K562 (cell line): ENCODE data around the gene LMBR1. TPM values are rescaled to one million over a fixed set of nuclear protein-coding genes. Genes with fewer than 3 reads are reported as not detected.
A peak's percentile ranks its signal among the peaks of the same experiment; 100 is the strongest.

Experiments
- ATAC-seq: fragments of 200-7000 bp; cut with Tn5 transposase; 3 replicates; pipeline ENCODE4 v1.9.1; 2020; ENCODE audit warnings: moderate library complexity
- BruUV-seq: library from RNA; stranded (reverse); fragments of 400-500 nt; replicated peaks from 2 replicates; lab custom pipeline; 2021; lab: Mats Ljungman, UMichigan
- CTCF ChIA-PET: fragments of 300-600 bp; formaldehyde crosslinking; extraction: SDS; loops from one replicate; lab custom pipeline; 2021; ENCODE audit warnings: low intra/inter-chr PET ratio; lab: Yijun Ruan, JAX
- POLR2A ChIA-PET: fragments of 300-600, 350-650 bp; sonication (Branson Sonifier 250); formaldehyde crosslinking; extraction: SDS; loops from one replicate; lab custom pipeline; 2021; ENCODE audit warnings: antibody characterized with exemption, inconsistent platforms; lab: Yijun Ruan, JAX
- DNase-seq, 4 experiments: peaks; one replicate each; pipeline versions ENCODE4 v3.0.0 to v3.0.0-alpha.2; 2011 to 2018; ENCODE audit warnings: low spot score in 3 of 4, mixed read lengths in 3 of 4; ENCODE audit errors: extremely low read depth in 1 of 4
- FAIRE-seq: peaks from 2 replicates; lab custom pipeline; 2011; peaks lifted over from hg19 to GRCh38; lab: Jason Lieb, UNC
- H2AFZ ChIP-seq: 2 replicates; pipeline ENCODE4 v1.6.0; 2011; ENCODE audit warnings: low read depth, low read length, control low read depth, inconsistent platforms
- H3K27ac ChIP-seq: fragments of 200-600 bp; 3 replicates; pipeline ENCODE4 v1.8.0; 2011; ENCODE audit warnings: low read depth, mild to moderate bottlenecking, control low read depth, inconsistent platforms, low read length, moderate library complexity, mixed read lengths; ENCODE audit errors: extremely low read depth
- H3K27me3 ChIP-seq, 2 experiments: fragments of 300-600 bp in 1 of 2; 2 replicates in 1 of 2; 3 replicates in 1 of 2; pipeline versions ENCODE4 v1.6.0 to v1.8.0; 2011; ENCODE audit warnings: inconsistent platforms in 2 of 2, low read length in 2 of 2, mild to moderate bottlenecking in 1 of 2, mixed read lengths in 1 of 2, moderate library complexity in 1 of 2; ENCODE audit not compliant: control insufficient read depth in 2 of 2, insufficient read depth in 2 of 2
- H3K36me3 ChIP-seq: fragments of 300-600 bp; 3 replicates; pipeline ENCODE4 v1.8.0; 2011; ENCODE audit warnings: mild to moderate bottlenecking, low read length, inconsistent platforms; ENCODE audit not compliant: control insufficient read depth, insufficient read depth
- H3K4me1 ChIP-seq, 2 experiments: fragments of 200-600 bp in 1 of 2; replicated peaks in 1 of 2; 2 replicates in 1 of 2; 3 replicates in 1 of 2; pipeline versions ENCODE4 v1.5.1 to v1.8.0; 2011; ENCODE audit warnings: inconsistent platforms in 2 of 2, low read length in 2 of 2, mild to moderate bottlenecking in 1 of 2, mixed read lengths in 1 of 2, moderate library complexity in 1 of 2; ENCODE audit not compliant: control insufficient read depth in 2 of 2, insufficient read depth in 2 of 2
- H3K4me2 ChIP-seq: 2 replicates; pipeline ENCODE4 v1.6.1; 2011; ENCODE audit warnings: low read length, control low read depth, inconsistent platforms, mixed read lengths; ENCODE audit not compliant: insufficient read depth
- H3K4me3 ChIP-seq: fragments of 200-600 bp; sonication (generic), shearing (Covaris generic); 2 replicates; pipeline ENCODE4 v1.5.1; 2016; ENCODE audit warnings: control low read depth, inconsistent platforms
- H3K79me2 ChIP-seq: fragments of 200-600 bp; 3 replicates; pipeline ENCODE4 v1.8.0; 2011; ENCODE audit warnings: low read length, inconsistent platforms; ENCODE audit not compliant: control insufficient read depth, insufficient read depth
- H3K9ac ChIP-seq, 2 experiments: 2 replicates each; pipeline versions ENCODE4 v1.6.0 to v1.6.1; 2011; ENCODE audit warnings: low read depth in 2 of 2, low read length in 2 of 2, control low read depth in 1 of 2, inconsistent platforms in 1 of 2, mild to moderate bottlenecking in 1 of 2, mixed read lengths in 1 of 2; ENCODE audit not compliant: insufficient read depth in 1 of 2
- H3K9me1 ChIP-seq: one replicate; pipeline ENCODE4 v1.6.0; 2011; ENCODE audit warnings: inconsistent platforms, mild to moderate bottlenecking, low read length, moderate library complexity; ENCODE audit not compliant: control insufficient read depth, insufficient read depth
- H3K9me3 ChIP-seq: replicated peaks from 2 replicates; pipeline ENCODE4 v1.5.1; 2011; ENCODE audit warnings: low read depth, low read length, inconsistent platforms; ENCODE audit not compliant: control insufficient read depth, insufficient read depth
- H4K20me1 ChIP-seq: replicated peaks from 2 replicates; pipeline ENCODE4 v1.6.1; 2011; ENCODE audit warnings: low read length, inconsistent platforms, mixed read lengths; ENCODE audit not compliant: control insufficient read depth, insufficient read depth
- AFF1 ChIP-seq, 2 experiments: fragments of 450-650 bp; IDR thresholded peaks; 2 replicates each; pipeline ENCODE4 v1.6.1; 2018; ENCODE audit warnings: mild to moderate bottlenecking in 2 of 2, low read depth in 1 of 2; ENCODE audit not compliant: partially characterized antibody in 2 of 2
- CHD4 ChIP-seq: fragments of 200-600 bp; sonication (generic); IDR thresholded peaks from 3 replicates; pipeline ENCODE4 v1.6.1; 2012; ENCODE audit warnings: low read depth, mild to moderate bottlenecking, mixed read lengths, low read length, inconsistent platforms; ENCODE audit not compliant: insufficient read depth, insufficient replicate concordance, poor library complexity, severe bottlenecking
- NELFE ChIP-seq: IDR thresholded peaks from 2 replicates; pipeline ENCODE4 v1.6.1; 2011; ENCODE audit warnings: mild to moderate bottlenecking; ENCODE audit not compliant: insufficient read depth, insufficient read length
- NFE2L1 ChIP-seq: fragments of 450-650 bp; IDR thresholded peaks from 2 replicates; pipeline ENCODE4 v1.6.1; 2016; ENCODE audit warnings: missing genetic modification characterization, low read depth, mild to moderate bottlenecking, missing compliant biosample characterization, moderate library complexity, borderline replicate concordance
- NFYB ChIP-seq: IDR thresholded peaks from 2 replicates; pipeline ENCODE4 v1.6.1; 2011; ENCODE audit warnings: mild to moderate bottlenecking, moderate library complexity; ENCODE audit not compliant: insufficient read length; ENCODE audit errors: extremely low read depth
- NR1H2 ChIP-seq: sonication (generic); formaldehyde crosslinking; IDR thresholded peaks from 2 replicates; pipeline ENCODE4 v1.4.0; 2020; ENCODE audit warnings: mild to moderate bottlenecking, missing genetic modification reagents
- PHF8 ChIP-seq: fragments of 200-600 bp; sonication (generic); IDR thresholded peaks from 2 replicates; pipeline ENCODE4 v1.6.1; 2012; ENCODE audit warnings: mixed run types, mild to moderate bottlenecking, inconsistent platforms, low read length, moderate library complexity, borderline replicate concordance
- RBM17 ChIP-seq: fragments of 200-400 bp; formaldehyde crosslinking; IDR thresholded peaks from 2 replicates; pipeline ENCODE4 v1.6.1; 2017; ENCODE audit warnings: low read depth, mild to moderate bottlenecking, low read length, borderline replicate concordance
- SRSF3 ChIP-seq: fragments of 200-400 bp; formaldehyde crosslinking; IDR thresholded peaks from 2 replicates; pipeline ENCODE4 v1.6.1; 2016; ENCODE audit warnings: mild to moderate bottlenecking, low read length, moderate library complexity; ENCODE audit not compliant: insufficient read depth
- ZNF280B ChIP-seq: fragments of 250-450 bp; sonication (Bioruptor Pico); IDR thresholded peaks from 2 replicates; pipeline ENCODE4 v1.5.1; 2021; ENCODE audit warnings: mild to moderate bottlenecking
- ZNF507 ChIP-seq: conservative IDR thresholded peaks from 2 replicates; pipeline ENCODE4 v1.6.1; 2017; ENCODE audit warnings: missing genetic modification characterization, missing compliant biosample characterization
- ZNF717 ChIP-seq: fragments of 250-450 bp; sonication (Bioruptor Pico); IDR thresholded peaks from 2 replicates; pipeline ENCODE4 v1.5.0; 2021
- ZZZ3 ChIP-seq: fragments of 450-650 bp; IDR thresholded peaks from 2 replicates; pipeline ENCODE4 v1.6.1; 2016; ENCODE audit warnings: antibody characterized with exemption, mild to moderate bottlenecking, moderate library complexity
- WGBS: fragments of 100-300 bp; shearing (Covaris generic); methylation state at CpG from one replicate; pipeline ENCODE4 v1.1.6; 2016; ENCODE audit warnings: low coverage, mixed read lengths; ENCODE audit not compliant: insufficient coverage; ENCODE audit errors: missing lambda C conversion rate; 5-methylcytosine and 5-hydroxymethylcytosine counted together
- in situ Hi-C: fragments of 300-500 bp; cut with MboI; formaldehyde crosslinking; loops from 4 replicates; pipeline ENCODE4 v1.15.0; 2018; ENCODE audit warnings: inconsistent platforms, mixed read lengths
- intact Hi-C: fragments of 100-400 bp; cut with micrococcal nuclease; formaldehyde crosslinking; loops from 2 replicates; pipeline ENCODE4 v1.14.2; 2022
- polyA plus RNA-seq, 8 experiments: library from polyadenylated mRNA; depleted of rRNA in 4 of 8; stranded (reverse) in 5 of 8; unstranded in 3 of 8; fragments of >200 nt; fragmentation: Nextera tagmentation in 2 of 8; fragmentation: Illumina TruSeq in 1 of 8; extraction: Ambion mirVana in 2 of 8; extraction: Trizol in 1 of 8; gene quantifications; 2 replicates each; pipeline versions ENCODE4 v1.2.1 to v1.2.3, GENCODE V29; 2011 to 2014; ENCODE audit warnings: inconsistent platforms in 1 of 8, missing spikeins in 1 of 8
- total RNA-seq, 7 experiments: library from RNA; depleted of rRNA in 6 of 7; stranded (reverse); fragments of >200 nt in 6 of 7; fragmentation: Illumina TruSeq in 2 of 7; extraction: Trizol in 2 of 7; gene quantifications; 2 replicates each; pipeline versions ENCODE4 v1.2.1 to v1.2.3, GENCODE V29; 2011 to 2021; ENCODE audit warnings: low replicate concordance in 1 of 7

The LMBR1 gene
- total and polyA plus RNA-seq, 9 of the 15 experiments (the other 6 are each of a cell fraction or from before 2014, with no cell fraction given): 7.7 to 90.0 (median 59.9) TPM

- Histone ChIP-seq H3K9me3 (no peaks in the 10 kb centered on the region), H3K9me1 (no peaks in the 10 kb centered on the region), H3K79me2 (no peaks in the 10 kb centered on the region), H3K27me3 (no peaks in the 10 kb centered on the region), H2AFZ (no peak overlapping the region), H4K20me1 (no peaks in the 10 kb centered on the region), H3K4me1 (peaks cover 0 to 8% of the 10 kb centered on the region in 2 experiments; a peak in 3 of 5 replicates), H3K27ac (no peak overlapping the region; the same call in 2 of the 3 replicates), H3K4me2 (no peak overlapping the region), H3K36me3 (peaks cover 20% of the 10 kb centered on the region), H3K9ac (no peak overlapping the region), H3K4me3 (no peak overlapping the region)
- CTCF ChIA-PET: no interaction called here
- no peak for FAIRE-seq
- no peak for DNase-seq
- WGBS: 95% methylated on average over 4 of the region's 4 CpGs
- in situ Hi-C loops (no loop called here), intact Hi-C loops (no loop called here)
- no TSS peak for BruUV-seq
- ATAC-seq: peak; percentile 63; the same call in 2 of the 3 replicates
- POLR2A ChIA-PET: no interaction called here
- TF ChIP-seq NR1H2 (CRISPR knock-in tag) (no peak), AFF1 (IDR thresholded peaks at IDR 0.05; ENCODE audit: low read depth in 1 of 2, partially characterized antibody in 2 of 2) (no peak), PHF8 (no peak), NELFE (no peak), ZNF717 (CRISPR knock-in tag) (no peak), NFYB (no peak), SRSF3 (no peak), CHD4 (no peak), ZNF507 (tag) (no peak), NFE2L1 (tag) (peak; percentile 57), ZZZ3 (no peak), ZNF280B (CRISPR knock-in tag) (no peak), RBM17 (no peak)
Measured at GRCh38 chr7:156783864-156784263, 109.1 kb downstream of the LMBR1 start.
